Measurements from ENCODE around the gene URGCP.
A peak's percentile ranks its signal among the peaks of the same experiment; 100 is the strongest.
"Not testable (repeated sequence)": the region's sequence is repeated elsewhere in the genome, so short reads cannot be mapped to it uniquely, and the experiment has no call there.

URGCP gene

GRCh38 chr7:43872406-43873110 lies 33.8 kb downstream of the URGCP start:
- peak in 1 of 2 experiments; percentile 29 for DNase-seq

GRCh38 chr7:43871064-43871463 lies 35.3 kb downstream of the URGCP start:
- no peak for DNase-seq

DNA sequence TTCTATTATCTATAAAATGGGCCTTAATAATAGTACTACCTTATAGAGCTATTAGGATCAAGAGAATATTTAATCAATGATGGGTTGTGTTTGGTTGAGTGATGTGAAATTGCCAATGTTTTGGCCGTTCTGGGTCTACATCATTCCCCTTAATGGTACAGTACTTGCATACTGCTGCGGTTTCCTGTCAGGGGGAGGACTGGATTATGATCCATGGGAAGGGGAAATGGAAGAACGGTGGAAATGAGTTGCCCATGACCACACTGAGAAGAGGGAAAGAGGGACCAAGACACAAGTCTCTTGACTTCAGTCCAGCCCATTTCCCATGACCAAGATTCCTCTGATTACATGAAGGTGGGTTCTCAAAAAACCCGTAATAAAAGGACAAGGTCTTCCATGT lies 36.1 kb downstream of the URGCP start:
- DNase-seq = no peak

- DNase-seq = peak in 1 of 2 experiments; percentile 29
Observed at GRCh38 chr7:43869867-43870240, 36.5 kb downstream of the URGCP start.

DNA sequence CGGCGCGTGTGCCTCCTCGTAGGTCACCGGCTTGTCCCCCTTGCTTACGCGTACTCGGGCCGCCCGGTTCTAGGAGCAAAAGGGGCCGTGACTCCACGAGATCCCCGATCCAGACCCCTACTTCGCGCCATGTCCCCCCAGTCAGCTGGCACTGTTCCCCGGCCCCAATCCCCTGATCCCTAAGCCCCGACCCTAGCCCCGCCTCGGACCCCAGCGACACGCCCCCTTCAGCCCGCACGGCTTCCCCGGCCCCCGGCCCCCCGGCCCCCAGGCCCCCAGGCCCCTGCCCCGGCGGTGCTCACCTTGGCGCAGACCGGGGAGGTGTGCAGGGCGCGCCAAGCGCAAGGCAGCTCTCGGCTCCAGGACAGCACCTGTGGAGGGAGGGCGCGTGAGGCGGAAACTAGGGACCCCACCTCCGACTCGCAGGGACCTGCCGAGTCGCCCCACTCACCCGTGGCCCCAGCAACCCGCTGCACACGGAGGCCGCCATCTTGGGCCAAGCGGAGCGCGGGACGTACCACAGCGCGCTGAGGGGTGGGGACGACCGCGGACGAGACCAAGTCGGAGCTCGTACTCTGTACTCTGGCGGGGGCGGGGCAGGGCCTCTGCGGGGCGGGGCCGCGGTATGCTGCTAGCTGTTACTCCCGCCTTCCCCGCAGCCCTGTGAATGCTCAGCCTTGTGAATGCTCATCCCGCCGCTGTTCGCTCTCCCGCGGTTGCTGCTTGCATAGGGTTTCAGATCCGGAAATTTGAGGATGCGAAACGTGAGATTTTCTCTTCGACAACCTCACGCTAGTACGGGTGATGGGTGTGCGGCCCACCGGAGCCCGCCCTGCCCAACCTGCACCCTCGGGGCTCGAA lies 37.2 kb downstream of the URGCP start, which contains the start of gene MRPS24:
TSS of gene MRPS24 (minus strand) at position 512 of the 861 bp plus-strand sequence. CDS start at position 490, 22 bp downstream.
- DNase-seq = peak; percentile 97

DNA sequence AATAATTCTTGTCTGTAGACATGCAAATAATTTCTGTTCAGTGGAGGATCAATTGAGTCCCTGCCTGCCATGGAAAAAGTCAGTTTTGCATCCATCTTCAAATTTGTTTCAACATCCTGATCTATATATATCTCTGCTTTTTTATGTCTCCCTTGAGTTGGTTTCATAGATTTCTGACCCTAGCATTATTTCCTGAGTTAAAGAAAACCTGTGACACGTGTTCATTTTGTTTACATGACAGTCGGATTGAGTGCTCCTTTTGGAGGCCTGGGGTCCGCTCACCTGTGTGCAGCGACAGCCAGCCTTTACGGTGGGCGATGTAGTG lies 37.8 kb downstream of the URGCP start:
- no peak for DNase-seq

DNA sequence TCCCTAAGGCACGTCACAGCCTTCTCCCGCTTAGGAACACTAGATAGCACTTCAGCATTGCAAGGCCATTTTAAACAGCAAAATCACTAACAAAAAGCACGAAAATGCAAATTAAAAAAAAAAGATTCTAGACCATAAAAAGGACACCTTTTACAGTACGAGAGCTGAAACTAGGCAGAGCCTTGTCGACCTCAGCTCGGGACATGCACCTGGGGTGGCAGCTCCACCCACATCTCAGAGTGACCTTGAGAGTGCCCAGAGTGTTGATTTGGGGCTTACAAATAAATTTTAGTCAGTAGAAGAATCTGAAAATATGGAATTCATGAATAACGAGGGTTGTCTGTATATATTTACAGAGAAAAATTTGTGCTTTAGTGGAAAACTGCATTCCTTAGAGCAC lies 38.2 kb downstream of the URGCP start:
- no peak for DNase-seq

GRCh38 chr7:43865277-43865676 lies 41.1 kb downstream of the URGCP start:
- no peak for DNase-seq

- no peak for DNase-seq
Observed at GRCh38 chr7:43864126-43864525, 42.3 kb downstream of the URGCP start.

DNA sequence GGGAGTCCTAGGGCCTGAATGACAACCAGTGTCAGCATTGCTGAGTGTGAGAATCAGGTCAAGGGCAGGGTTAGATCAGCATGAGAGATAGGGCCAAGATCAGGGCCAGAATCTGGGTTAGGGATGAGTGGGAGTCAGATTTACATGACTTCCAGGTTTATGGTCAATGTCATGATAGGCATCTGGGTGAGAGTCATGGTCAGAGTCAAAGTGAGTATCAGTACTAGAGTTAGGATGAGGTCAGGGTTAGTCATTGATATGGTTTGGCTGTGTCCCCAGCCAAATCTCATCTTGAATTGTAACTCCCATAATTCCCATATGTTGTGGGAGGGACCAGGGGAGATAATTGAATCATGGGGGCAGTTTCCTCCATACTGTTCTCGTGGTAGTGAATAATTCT lies 49.4 kb downstream of the URGCP start:
- DNase-seq = peak in 1 of 2 experiments; percentile 33

GRCh38 chr7:43856316-43856715 lies 50.1 kb downstream of the URGCP start:
- no peak for DNase-seq

DNA sequence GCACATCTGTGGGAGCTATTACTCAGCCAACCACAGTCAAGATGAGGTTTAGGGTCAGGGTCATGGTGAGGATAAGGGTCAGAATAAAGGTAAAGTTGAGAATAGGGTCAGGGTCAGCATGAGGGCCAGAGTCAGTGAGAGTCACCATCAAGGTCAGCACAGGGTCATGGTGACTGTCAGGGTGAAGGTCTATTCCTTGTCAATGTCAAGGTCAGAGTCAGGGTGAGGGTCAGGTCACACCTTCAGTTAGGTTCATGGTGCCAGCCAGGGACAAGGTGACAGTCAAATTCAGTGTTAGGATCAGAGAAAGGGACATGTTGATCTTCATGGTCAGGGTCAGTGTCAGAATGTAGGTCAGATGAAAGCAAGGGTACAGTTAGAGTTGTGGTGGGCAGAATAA lies 51.2 kb downstream of the URGCP start:
- no peak for DNase-seq

GRCh38 chr7:43851805-43852204 lies 54.6 kb downstream of the URGCP start:
- no peak for DNase-seq

DNA sequence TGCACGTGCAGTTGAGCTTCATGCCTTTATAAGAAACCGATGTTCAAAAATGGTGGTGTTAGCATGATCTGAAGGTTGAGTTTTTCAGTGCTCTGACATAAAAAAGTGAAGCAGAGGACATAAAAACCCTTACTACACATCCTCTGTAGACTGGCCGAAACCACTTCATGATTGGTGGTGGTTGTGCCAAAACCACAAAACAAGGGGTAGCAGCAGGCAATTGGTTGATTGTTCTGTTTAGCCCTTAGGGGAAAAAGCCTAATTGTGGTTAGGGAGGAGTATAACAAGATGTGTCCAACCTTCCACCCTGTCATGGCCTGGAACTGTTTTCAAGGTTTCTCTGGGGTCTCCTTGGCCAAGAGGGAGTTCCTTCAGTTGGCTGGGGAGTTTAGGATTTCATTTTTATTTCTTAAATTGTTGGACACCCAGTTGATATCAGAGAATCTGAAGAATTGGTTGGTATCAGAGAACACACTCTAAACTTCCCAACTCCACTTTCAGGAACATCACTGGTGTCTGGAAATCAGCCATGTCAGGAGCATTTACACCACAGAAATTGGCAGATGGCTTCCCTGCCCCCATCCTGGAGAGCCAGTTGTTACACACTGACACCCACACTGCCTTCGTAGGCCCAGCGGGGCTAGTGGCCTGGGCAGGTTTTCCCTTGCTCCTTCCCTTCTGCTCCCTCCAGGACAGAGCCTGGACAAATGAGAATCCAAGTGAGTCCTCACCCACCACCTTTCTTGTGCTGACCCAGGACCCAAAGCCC lies 55.9 kb downstream of the URGCP start:
- DNase-seq = no peak

DNA sequence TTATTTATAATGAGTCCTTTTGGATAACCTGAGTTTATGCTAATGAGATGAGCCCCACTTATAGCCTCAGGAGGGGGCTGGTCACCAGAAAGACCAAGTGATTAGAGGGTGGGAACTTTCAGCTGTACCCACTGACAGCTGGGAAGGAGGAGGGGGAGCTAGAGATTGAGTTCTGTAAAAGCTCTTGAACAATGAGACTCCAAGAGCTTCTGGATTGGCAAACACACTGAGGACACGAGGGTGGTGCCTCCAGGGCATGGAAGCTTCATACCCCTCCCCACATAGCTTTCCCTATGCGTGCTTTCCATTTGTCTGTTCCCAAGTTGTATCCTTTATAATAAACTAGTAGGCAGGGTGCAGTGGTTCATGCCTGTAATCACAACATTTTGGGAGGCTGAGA lies 57.3 kb downstream of the URGCP start:
- DNase-seq = no peak

DNA sequence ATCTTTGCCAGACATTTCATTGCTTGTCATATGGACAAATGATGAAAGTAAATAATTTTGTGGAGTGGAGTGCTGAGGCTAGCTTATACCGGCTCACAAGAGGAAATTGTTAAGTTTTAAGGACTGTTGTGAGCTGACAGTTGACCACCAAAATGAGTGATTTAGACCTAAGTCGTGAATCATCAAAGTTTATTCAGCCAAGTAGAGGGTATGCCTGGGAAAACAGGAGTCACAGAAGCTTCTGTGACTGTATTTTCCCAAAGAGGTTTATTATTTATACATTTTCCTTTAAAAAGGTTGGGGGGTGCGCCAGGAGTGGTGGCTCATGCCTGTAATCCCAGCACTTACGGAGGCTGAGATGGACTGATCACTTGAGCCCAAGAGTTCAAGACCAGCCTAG lies 58.9 kb downstream of the URGCP start:
- DNase-seq = no peak

- no peak for DNase-seq
Observed at GRCh38 chr7:43844662-43845061, 61.7 kb downstream of the URGCP start.

- DNase-seq = no peak
Observed at GRCh38 chr7:43844257-43844656, 62.1 kb downstream of the URGCP start.

- no peak for DNase-seq
Observed at GRCh38 chr7:43843296-43843695, 63.1 kb downstream of the URGCP start.

DNA sequence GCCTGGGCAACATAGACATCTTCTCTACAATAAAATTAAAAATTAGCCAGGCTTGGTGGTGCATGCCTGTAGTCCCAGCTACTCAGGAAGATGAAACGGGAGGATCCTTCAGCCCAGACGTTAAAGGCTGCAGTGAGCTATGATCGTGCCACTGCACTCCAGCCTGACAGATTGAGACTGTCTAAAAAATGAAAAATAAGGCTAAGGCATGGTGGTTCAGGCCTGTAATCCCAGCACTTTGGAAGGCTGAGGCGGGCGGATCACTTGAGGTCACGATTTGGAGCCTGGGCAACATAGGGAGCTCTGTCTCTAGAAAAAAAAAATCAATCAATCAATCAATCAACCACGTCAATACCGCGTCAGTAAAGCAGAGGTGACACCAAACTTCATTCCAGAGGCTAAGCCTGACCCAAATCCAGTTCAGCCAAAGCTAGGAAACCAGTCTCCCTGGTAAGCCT lies 68.2 kb downstream of the URGCP start:
- DNase-seq = no peak

GRCh38 chr7:43834463-43835251 lies 71.7 kb downstream of the URGCP start:
- peak; percentile 61 to 63 for DNase-seq

DNA sequence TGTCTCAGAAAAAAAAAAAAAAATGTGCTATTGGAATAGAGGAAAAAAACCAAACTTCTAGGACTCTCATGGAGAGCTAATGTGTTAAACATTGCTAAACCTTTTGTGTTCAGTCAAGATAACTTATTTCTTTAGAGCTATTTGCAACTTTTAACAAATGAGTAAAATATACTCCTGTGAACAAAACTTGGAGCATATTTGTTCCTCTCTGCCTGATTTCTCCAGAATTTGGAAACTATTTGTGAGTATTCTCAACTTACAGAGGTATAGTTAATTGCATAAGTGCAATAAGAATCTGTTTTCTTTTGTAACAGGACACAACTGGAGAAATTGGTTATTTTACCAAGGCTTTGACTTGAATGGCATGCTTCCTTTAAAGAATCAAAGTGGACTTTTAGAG lies 75.5 kb downstream of the URGCP start:
- DNase-seq = not testable (repeated sequence)
